Prostate gland (tissue), 2 donors: ENCODE results near the gene TNXB. TPM values are rescaled to one million over a fixed set of nuclear protein-coding genes. Genes with fewer than 3 reads are reported as not detected.

Source experiments
- DNase-seq: peaks from one replicate; pipeline ENCODE4 v3.0.0-alpha.2; 2019; ENCODE audit warnings: low spot score
- H3K27ac ChIP-seq, 2 donors: fragments of 200-600 bp; sonication (generic); 2 replicates each; pipeline ENCODE4 v1.5.1; 2017 to 2019
- H3K27me3 ChIP-seq: fragments of 200-600 bp; sonication (generic); replicated peaks from 2 replicates; pipeline ENCODE4 v1.5.1; 2019; ENCODE audit not compliant: insufficient read depth
- H3K36me3 ChIP-seq, 2 donors: fragments of 200-600 bp; sonication (generic); 1 replicate in 1 of 2; 2 replicates in 1 of 2; pipeline versions ENCODE4 v1.5.1 to v1.8.1; 2017 to 2019
- H3K4me1 ChIP-seq: fragments of 200-600 bp; sonication (generic); replicated peaks from 2 replicates; pipeline ENCODE4 v1.5.1; 2019
- H3K4me3 ChIP-seq, 2 donors: fragments of 200-600 bp; sonication (generic); 2 replicates each; pipeline ENCODE4 v1.5.1; 2017 to 2019
- H3K9me3 ChIP-seq: fragments of 200-600 bp; sonication (generic); 2 replicates; pipeline ENCODE4 v1.5.1; 2017
- POLR2A ChIP-seq: fragments of 450-650 bp; IDR thresholded peaks from one replicate; pipeline ENCODE4 v1.6.1; 2016; ENCODE audit warnings: antibody characterized with exemption, mild to moderate bottlenecking
- POLR2AphosphoS5 ChIP-seq: sonication (generic); formaldehyde crosslinking; IDR thresholded peaks from one replicate; pipeline ENCODE4 v1.6.1; 2017; ENCODE audit warnings: antibody characterized with exemption
- WGBS: methylation state at CpG from one replicate; pipeline ENCODE4 v1.1.5; 2018; 5-methylcytosine and 5-hydroxymethylcytosine counted together
- intact Hi-C: fragments of 100-400 bp; cut with DNase I; formaldehyde crosslinking; loops from one replicate; pipeline ENCODE4 v1.14.2; 2022
- total RNA-seq, 2 donors: library from RNA; depleted of rRNA; stranded (reverse); fragments of >200 nt; gene quantifications; one replicate each; pipeline ENCODE4 v1.1.0, GENCODE V29; 2016
- TF ChIP-seq, protein P1 (sequence below), 4 experiments: fragments of 200-600 bp in 2 of 4; fragments of 450-650 bp in 2 of 4; sonication (generic) in 2 of 4; IDR thresholded peaks; 1 replicate in 3 of 4; 2 replicates in 1 of 4; pipeline ENCODE4 v1.5.1; 2016 to 2019; ENCODE audit warnings: antibody characterized with exemption in 4 of 4, mild to moderate bottlenecking in 2 of 4, moderate library complexity in 2 of 4

TNXB gene
- total RNA-seq, 2 donors from 2014 or later, result 18.5 to 29.1 TPM

DNA sequence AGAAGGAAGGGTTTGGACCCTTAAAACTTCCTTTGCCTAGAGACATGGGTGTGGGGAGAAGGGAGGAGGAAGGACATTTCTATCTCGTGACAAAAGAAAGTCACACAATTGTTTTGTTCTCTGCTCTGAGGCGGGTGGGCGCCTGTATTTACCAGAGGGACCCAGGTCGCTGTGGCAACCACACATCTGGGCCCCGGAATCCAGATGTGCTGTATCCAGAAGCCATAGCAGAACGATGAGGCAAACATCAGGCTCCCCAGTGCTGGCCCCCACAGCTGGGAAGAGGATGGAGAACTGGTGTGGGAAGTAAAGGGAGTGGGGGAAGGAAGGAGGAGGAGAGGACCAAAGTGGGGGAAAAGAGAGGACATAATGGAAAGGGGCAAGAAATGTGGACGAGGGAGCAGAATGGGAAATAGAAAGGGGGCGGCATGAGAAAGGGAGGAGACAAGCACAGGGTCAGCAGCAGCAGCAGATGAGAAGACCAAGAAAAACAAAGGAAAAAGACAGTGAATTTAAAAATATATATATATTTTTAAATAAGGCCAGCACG, 3.4 kb upstream of the TNXB start:
- intact Hi-C loops, result no loop called here

DNA sequence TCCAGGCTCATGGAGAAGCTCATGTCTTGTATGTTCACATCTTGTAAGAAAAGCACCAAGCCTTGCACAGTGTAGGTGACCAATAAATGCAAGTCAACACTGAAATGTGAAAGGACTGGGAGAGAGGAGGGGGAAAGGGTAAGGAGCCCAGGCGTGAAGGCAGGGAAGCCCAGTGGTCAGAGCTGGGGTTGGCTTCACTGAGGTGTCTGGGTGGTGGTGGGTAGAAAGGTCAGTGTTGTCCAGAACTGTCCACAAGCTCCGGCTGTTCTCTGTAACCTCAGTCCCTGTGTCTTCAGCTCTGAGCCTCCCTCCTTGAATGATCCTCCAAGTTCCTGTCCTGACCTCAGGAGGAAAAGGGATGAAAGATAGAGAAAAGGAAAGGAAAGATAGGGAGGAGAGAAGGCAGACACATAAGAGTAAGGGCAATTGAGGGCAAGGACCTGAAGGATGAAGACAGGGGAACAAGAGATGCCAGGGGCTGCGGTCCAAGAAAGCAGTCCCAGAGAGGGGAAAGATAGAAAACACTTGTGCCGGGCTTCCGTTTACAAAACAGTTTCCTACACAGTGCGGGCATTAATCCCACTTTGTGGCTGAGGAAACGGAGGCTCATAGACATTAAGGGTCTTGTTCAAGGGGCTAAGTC, 2.4 kb upstream of the TNXB start:
- no peak for TF ChIP-seq POLR2AphosphoS5
- TF ChIP-seq, protein P1, sequence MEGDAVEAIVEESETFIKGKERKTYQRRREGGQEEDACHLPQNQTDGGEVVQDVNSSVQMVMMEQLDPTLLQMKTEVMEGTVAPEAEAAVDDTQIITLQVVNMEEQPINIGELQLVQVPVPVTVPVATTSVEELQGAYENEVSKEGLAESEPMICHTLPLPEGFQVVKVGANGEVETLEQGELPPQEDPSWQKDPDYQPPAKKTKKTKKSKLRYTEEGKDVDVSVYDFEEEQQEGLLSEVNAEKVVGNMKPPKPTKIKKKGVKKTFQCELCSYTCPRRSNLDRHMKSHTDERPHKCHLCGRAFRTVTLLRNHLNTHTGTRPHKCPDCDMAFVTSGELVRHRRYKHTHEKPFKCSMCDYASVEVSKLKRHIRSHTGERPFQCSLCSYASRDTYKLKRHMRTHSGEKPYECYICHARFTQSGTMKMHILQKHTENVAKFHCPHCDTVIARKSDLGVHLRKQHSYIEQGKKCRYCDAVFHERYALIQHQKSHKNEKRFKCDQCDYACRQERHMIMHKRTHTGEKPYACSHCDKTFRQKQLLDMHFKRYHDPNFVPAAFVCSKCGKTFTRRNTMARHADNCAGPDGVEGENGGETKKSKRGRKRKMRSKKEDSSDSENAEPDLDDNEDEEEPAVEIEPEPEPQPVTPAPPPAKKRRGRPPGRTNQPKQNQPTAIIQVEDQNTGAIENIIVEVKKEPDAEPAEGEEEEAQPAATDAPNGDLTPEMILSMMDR (IDR thresholded peaks at IDR 0.05), result no peak
- no peak for TF ChIP-seq POLR2A
- H3K4me3 ChIP-seq, result no peak overlapping the region
- WGBS, result 50% methylated on average over 7 of the region's 7 CpGs
- H3K4me1 ChIP-seq, result peaks cover 12% of the 10 kb centered on the region
- H3K36me3 ChIP-seq, result peaks cover 0 to 10% of the 10 kb centered on the region in 2 donors
- intact Hi-C loops, result no loop called here
- no peak for DNase-seq
- peak overlapping the region in 1 of 2 donors; percentile 20 for H3K27ac ChIP-seq
- H3K9me3 ChIP-seq, result no peaks in the 10 kb centered on the region
- no peaks in the 10 kb centered on the region for H3K27me3 ChIP-seq

More for the DNA sequence above, 3.4 kb upstream of the TNXB start:
- peaks cover 3 to 13% of the 10 kb centered on the region in 2 donors for H3K36me3 ChIP-seq
- H3K9me3 ChIP-seq, result no peaks in the 10 kb centered on the region
- peaks cover 12% of the 10 kb centered on the region for H3K4me1 ChIP-seq
- H3K27ac ChIP-seq, result peak overlapping the region in 1 of 2 donors; percentile 47
- no peak for DNase-seq
- H3K27me3 ChIP-seq, result no peaks in the 10 kb centered on the region
- WGBS, result 58% methylated on average over 9 of the region's 9 CpGs
- H3K4me3 ChIP-seq, result no peak overlapping the region
- TF ChIP-seq, protein P1 (IDR thresholded peaks at IDR 0.05), result no peak

- H3K36me3 ChIP-seq, result peaks cover 0 to under 1% of the 10 kb centered on the region in 2 donors
- peak overlapping the region in 1 of 2 donors; percentile 35 for H3K27ac ChIP-seq
- WGBS, result 53% methylated on average over 7 of the region's 7 CpGs
- no peaks in the 10 kb centered on the region for H3K9me3 ChIP-seq
- no peak for DNase-seq
- peaks cover 12% of the 10 kb centered on the region for H3K4me1 ChIP-seq
- H3K27me3 ChIP-seq, result no peaks in the 10 kb centered on the region
- TF ChIP-seq POLR2AphosphoS5 (no peak), POLR2A (no peak)
- TF ChIP-seq, protein P1 (IDR thresholded peaks at IDR 0.05), result no peak
- intact Hi-C loops, result no loop called here
- no peak overlapping the region for H3K4me3 ChIP-seq
Observed at GRCh38 chr6:32110632-32111031, 1.5 kb upstream of the TNXB start.

DNA sequence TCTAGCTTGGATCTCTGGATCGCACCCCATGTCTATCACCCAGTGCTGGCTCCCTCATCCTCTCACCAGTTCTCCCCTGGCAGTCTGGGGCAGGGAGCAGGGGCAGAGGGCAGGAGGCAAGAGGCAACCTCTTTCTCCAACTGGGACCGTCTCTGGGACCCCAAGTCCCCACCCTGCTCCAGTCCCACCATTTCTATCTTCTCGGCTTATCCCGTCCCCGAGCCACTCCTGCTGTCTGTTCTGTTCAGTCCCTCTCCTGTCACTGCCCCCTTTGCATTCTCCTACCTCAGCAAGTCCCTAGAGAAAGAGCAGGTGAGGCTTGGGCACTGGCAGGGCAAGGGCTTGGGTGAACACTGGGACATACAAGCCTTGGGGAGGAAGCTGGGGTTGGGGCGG, 625 bp upstream of the TNXB start:
- Histone ChIP-seq H3K36me3 (no peaks in the 10 kb centered on the region), H3K4me3 (no peak overlapping the region), H3K27ac (peak overlapping the region in 1 of 2 donors; percentile 35), H3K27me3 (no peaks in the 10 kb centered on the region), H3K4me1 (peaks cover 12% of the 10 kb centered on the region), H3K9me3 (no peaks in the 10 kb centered on the region)
- WGBS, result 61% methylated on average over 6 of the region's 6 CpGs
- DNase-seq, result no peak
- no peak for TF ChIP-seq POLR2AphosphoS5
- TF ChIP-seq POLR2A, result no peak
- TF ChIP-seq, protein P1 (IDR thresholded peaks at IDR 0.05), result no peak
- intact Hi-C loops, result no loop called here

GRCh38 chr6:32108727-32109113, 418 bp downstream of the TNXB start:
- peaks cover 12% of the 10 kb centered on the region for H3K4me1 ChIP-seq
- intact Hi-C loops, result no loop called here
- H3K27me3 ChIP-seq, result no peaks in the 10 kb centered on the region
- H3K4me3 ChIP-seq, result no peak overlapping the region
- H3K9me3 ChIP-seq, result no peaks in the 10 kb centered on the region
- no peaks in the 10 kb centered on the region for H3K36me3 ChIP-seq
- WGBS, result 49% methylated on average over 6 of the region's 6 CpGs
- no peak for TF ChIP-seq POLR2A
- no peak for TF ChIP-seq POLR2AphosphoS5
- TF ChIP-seq, protein P1 (IDR thresholded peaks at IDR 0.05), result no peak
- no peak for DNase-seq
- peak overlapping the region; percentile 32 to 35 for H3K27ac ChIP-seq
